ENCODE data around the gene TSLP.

DNA sequence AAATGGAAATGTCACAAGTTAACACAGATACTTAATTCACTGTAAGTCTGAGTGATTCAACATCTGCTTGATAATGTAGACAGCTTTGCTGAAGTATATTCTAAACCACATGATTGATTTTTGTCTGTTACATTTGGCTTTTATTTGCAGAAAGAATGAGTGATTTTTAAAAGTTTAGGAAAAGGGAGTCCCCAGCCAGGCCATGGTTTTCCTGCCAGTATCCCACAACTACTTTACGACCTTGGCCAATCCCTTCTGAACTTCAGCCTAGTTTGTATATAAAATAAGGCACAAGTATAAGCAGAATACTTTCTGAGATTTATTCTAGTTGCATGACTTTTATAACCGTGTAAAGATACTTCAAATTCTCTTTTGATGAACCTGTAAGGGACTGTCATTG, 47.7 kb downstream of the TSLP start:
- TF ChIP-seq CTCF (conservative IDR thresholded peaks at IDR 0.05; ENCODE audit: low read depth, low read length) (no peak), EZH2 (IDR thresholded peaks at IDR 0.05; ENCODE audit: borderline replicate concordance, low read depth, low read length, poor library complexity, severe bottlenecking) (no peak)

Data from A673 (cell line).